NCI-H526 treated with DMSO at 0.1 percent for 48 hours (cell line): Measurements from ENCODE around the gene ME1.
"Not testable (repeated sequence)": the region's sequence is repeated elsewhere in the genome, so short reads cannot be mapped to it uniquely, and the experiment has no call there.

Experiments
- DNase-seq: peaks from one replicate; lab custom pipeline; 2025; lab: John Stamatoyannopoulos, UW

ME1 gene

GRCh38 chr6:83431545-83432155 lies 799 bp upstream of the ME1 start:
- peak; percentile 23 for DNase-seq

DNA sequence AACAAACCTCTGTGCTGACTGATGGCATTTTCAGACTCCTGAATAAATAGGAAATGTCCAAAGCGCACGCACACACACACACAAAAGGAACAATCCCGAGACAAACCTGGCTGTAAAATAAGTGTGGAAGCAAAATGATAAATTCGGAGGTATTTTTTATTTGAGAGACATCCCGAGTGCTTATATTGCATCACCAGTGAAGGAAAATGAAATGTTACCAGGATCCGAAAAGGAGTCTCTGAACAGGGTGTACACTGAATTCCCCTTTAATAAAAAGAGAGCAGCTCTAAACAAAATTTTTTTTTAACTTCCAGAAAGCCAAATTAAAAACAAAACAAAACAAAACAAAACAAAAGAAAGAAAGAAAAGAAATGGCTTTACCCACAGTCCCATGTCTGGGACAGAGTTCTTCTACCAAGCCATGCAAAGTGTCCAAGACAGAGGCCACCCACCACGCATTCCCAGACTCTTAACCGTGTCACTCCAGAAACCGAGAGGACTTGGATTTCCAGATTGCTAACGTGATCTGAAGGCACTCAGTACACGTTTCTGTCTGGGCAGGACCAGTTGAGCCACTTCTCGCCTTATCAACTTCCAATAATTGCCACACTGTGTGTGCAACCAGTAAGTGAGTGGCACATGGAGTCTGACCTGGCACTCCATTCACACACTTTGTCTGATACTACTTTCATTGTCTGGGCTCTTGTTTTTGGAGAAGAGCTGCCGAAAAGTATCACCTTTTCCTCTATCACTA lies 817 bp downstream of the ME1 start:
- peak; percentile 39 for DNase-seq

- no peak for DNase-seq
Measured at GRCh38 chr6:83429269-83429668, 1.6 kb downstream of the ME1 start.

- no peak for DNase-seq
Measured at GRCh38 chr6:83424392-83425018, 6.3 kb downstream of the ME1 start.

DNA sequence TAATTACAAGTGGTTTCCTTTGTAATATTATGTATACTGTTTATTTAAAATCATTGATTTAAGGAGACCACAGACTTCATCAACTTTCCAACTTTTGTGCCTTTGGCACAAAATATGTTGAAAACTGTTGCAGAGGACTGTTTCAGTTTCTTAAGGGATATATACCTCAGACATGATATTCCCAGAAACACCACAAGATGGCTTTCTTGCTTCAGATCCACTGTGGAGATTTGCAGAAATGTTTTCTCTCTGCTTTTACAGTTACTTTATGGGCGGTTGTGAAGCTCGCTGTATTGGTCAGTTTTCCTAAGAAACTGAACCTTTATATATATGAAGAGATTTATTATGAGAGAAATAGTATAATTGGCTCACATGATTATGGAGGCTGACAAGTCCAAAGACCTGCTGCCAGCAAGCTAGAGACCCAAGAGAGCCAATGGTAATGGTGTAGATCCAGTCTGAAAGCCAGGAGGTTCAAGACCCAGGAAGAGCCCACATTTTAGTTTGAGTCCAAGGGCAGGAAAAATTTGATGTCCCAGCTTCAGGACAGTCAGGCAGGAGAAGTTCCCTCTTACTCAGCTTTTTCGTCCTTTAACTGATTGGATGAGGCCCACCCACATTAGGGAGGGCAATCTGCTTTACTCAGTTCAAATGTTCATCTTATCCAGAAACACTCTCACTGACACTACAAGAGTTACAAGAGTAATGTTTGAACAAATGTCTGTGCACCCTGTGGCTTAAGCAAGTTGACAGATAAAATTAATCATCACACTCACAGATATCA lies 12.8 kb downstream of the ME1 start:
- DNase-seq, result no peak

DNA sequence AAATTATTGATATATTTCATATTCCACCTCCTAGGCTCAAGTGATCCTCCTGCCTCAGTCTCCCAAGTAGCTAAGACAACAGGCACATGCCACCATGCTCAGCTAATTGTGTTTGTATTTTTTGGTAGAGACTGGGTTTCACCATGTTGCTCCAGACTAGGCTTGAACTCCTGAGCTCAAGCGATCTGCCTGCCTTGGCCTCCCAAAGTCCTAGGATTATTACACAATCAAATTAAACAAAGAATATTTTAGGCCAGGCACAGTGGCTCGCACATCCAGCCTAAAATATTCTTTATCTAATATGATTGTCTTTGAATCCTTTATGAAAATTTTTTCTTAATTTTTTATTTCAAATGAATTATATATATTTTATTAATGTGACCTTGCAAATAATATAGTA lies 17.8 kb downstream of the ME1 start:
- no peak for DNase-seq

DNA sequence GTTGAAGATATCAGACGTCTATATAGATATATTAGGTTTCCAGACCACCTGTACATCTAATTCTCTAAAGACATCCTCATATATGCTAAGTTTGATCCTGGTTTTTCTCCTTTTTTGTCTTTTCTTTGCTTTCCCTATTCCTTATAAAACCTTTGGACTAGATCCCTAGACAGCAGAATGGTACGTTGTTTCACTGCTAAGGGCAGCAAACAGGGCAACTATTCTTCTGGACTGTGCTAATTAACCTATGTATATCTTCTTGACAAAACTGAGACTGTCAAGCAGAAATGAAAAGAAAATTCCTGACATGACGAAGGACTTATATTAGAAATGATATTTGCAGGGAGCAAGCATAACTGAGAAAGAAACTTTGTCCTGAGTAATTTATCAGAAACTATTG lies 19.1 kb downstream of the ME1 start:
- DNase-seq, result no peak

DNA sequence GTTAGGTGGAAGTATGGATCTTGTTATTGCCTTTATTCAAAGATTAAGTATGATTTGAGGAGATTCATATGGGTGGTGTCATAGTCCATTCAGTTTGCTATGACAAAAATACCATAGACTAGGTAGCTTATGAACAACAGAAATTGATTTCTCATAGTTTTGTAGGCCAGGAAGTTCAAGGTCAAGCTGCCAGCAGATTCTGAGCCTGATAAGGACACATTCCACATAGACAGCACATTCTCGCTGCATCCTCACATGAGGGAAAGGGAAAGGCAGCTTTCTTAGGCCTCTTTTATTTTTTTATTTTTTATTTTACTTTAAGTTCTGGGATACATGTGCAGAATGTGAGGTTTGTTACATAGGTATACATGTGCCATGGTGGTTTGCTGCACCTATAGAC lies 27.7 kb downstream of the ME1 start:
- DNase-seq, result no peak

- no peak for DNase-seq
Measured at GRCh38 chr6:83389606-83390005, 41.2 kb downstream of the ME1 start.

DNA sequence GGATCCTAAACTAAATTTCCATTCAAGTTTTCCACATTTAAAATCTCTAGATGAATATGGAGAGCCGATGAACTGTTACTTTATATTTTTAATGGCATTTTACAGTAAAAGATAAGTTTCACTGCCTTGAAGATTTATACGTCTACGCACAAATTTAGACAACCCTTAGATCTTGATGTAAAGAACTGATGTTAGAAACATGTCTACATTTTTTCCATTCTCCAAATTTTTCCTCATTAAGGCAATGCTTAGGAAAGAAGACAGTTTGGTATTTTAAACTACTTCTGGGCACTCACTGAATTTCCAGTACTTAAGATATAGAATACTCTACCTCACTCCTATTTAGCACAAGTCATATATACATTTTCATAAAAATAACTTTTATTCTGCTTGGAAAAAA lies 45.4 kb downstream of the ME1 start:
- no peak for DNase-seq

- DNase-seq, result no peak
Measured at GRCh38 chr6:83384751-83385150, 46.1 kb downstream of the ME1 start.

DNA sequence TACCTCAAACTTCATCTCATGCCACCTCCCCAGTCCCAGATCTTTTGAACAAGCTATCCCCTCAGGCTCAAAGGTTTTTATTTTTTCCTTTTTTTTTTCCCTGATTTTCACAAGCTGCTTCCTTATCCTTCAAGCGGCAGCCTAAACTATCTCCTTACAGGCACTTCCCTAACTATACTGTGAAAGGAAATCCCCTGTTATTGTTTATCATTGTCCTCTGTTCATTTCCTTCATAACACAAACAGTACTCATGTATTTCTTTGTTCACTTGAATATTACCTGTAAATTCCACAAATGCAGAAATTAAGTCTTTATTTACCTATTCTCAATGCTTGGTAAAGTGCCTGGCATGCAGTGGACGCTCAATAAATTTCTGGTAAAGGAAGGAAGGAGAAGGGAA lies 48.9 kb downstream of the ME1 start:
- DNase-seq, result no peak

DNA sequence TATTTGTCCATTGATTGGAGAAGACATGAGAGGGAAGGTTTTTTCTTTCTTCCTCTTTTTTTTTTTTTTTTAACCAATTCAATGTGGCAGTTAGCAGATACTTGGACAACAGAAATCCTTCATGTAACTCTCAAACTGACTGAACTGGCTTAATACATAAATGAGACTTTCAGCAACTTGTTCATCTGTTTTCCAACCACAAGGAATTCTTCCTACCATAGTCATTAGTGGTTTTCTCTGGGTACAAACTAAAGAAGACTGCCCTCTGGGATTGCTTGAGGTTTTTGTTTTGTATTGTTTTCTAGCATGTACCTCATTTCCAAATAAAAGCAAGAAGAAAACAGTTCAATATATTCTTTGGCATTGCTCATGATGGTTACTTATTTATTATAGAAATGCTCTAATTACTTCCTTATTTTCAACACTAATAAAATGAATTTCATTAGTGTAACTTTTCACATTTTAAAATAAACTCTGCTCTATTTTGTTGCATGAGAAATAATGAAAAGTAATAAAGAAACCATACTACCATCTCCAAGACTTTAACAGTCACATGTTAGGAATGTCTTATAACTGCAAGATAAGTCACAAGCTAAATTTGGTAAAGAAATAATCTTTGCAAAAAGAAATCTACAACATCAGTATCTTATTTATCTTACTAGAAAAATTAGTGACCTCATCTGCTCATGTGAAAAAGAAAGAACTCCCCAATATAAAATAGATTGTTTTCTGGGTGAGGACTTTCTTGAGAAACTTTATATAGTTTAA lies 52.0 kb downstream of the ME1 start:
- no peak for DNase-seq

GRCh38 chr6:83371423-83371822 lies 59.4 kb downstream of the ME1 start:
- DNase-seq, result no peak

GRCh38 chr6:83370567-83370966 lies 60.3 kb downstream of the ME1 start:
- DNase-seq, result no peak

DNA sequence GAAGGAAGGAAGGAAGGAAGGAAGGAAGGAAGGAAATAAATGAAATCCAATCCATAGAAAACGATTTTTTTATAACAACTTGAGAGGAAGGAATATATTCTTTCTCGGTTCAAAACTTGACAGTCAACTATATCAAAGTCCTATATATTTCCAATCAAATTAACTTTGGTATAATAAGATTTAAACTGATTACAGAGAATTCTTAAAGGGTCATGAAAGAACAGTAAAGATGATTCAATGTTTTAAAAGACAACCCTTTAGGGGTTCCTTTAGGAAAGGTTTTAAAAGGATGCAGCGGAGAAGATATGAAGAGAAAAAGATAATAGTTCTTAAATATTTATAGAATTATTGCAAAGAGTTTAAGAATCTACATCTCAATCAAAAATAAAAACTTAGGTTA lies 61.2 kb downstream of the ME1 start:
- no peak for DNase-seq

- no peak for DNase-seq
Measured at GRCh38 chr6:83368577-83368976, 62.3 kb downstream of the ME1 start.

DNA sequence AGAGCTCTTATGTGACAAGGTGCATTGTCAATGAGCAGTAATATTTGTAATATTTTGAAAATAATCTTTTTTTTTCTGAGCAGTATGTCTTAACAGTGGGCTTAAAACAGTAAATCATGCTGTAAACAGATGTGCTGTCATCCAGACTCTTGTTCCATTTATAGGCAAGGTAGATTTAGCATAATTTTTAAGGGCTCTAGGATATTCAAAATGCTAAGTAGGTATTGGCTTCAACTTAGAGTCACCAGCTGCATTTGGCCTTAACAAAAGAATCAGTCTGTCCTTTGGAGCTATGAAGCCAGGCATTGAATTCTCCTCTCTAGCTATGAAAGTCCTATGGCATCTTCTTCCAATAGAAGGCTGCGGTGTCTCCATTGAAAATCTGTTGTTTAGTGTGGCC lies 63.7 kb downstream of the ME1 start:
- DNase-seq, result no peak

DNA sequence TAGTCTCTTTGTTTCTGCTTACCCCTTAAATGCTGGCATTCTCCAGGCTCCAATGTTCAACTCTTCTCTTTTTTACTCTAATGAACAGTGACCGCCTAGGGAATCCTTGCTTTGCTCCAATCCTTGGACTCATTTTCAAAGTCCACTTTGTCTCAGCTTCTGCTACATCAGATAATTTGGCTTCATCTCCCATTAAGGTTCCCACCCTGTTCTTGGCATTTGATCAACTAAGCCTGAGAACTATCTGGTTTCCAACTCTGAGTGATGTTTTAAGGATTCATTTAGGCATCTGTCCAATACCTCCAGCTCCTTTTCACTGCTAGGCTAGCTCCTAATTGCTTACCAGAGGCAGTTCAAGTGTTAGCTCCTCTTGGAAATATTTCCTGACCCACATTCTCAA lies 64.9 kb downstream of the ME1 start:
- no peak for DNase-seq

DNA sequence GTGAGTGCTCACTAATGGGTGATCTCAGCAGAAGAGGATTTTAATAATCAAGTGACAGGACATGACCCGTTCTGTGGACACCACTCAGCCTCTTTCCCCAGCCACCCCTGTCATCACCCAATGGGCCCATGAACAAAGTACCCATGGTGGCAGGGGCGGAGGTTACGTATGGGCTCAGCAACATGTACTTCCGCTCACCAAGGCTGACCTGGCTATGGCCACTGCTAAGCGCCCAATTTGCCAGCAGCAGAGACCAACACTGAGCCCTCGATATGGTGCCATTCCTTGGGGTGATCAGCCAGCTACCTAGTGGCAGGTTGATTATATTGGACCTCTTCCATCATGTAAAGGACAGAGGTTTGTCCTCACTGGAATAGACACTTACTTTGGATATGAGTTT lies 68.5 kb downstream of the ME1 start:
- not testable (repeated sequence) for DNase-seq

GRCh38 chr6:83359638-83360037 lies 71.2 kb downstream of the ME1 start:
- DNase-seq, result no peak

- no peak for DNase-seq
Measured at GRCh38 chr6:83354747-83355146, 76.1 kb downstream of the ME1 start.
